ENCODE measurements around the gene TOR4A.
"Not testable (repeated sequence)": the region's sequence is repeated elsewhere in the genome, so short reads cannot be mapped to it uniquely, and the experiment has no call there.

TOR4A gene

GRCh38 chr9:137237759-137238726 lies 39.5 kb upstream of the TOR4A start:
- no peak for DNase-seq (ENCODE audit: extremely low read depth in 1 of 2, low read depth in 1 of 2)

GRCh38 chr9:137239541-137240200 lies 37.9 kb upstream of the TOR4A start:
- DNase-seq (ENCODE audit: extremely low read depth in 1 of 2, low read depth in 1 of 2) = not testable (repeated sequence)

GRCh38 chr9:137240318-137240840 lies 37.1 kb upstream of the TOR4A start:
- DNase-seq (ENCODE audit: extremely low read depth in 1 of 2, low read depth in 1 of 2) = peak; percentile 21 to 45

GRCh38 chr9:137240841-137241489 lies 36.6 kb upstream of the TOR4A start, which contains the start of gene TUBB4B:
Gene TUBB4B, plus strand, starts transcription at chr9:137241287. Its CDS starts 74 bp downstream, at chr9:137241361.
- DNase-seq (ENCODE audit: extremely low read depth in 1 of 2, low read depth in 1 of 2) = peak; percentile 92 to 97

- peak; percentile 48 to 56 for DNase-seq (ENCODE audit: extremely low read depth in 1 of 2, low read depth in 1 of 2)
These were observed 35.8 kb upstream of the TOR4A start for GRCh38 chr9:137241490-137242268.

- DNase-seq (ENCODE audit: extremely low read depth in 1 of 2, low read depth in 1 of 2) = no peak
These were observed 35.0 kb upstream of the TOR4A start for GRCh38 chr9:137242269-137243203.

- not testable (repeated sequence) for DNase-seq (ENCODE audit: extremely low read depth in 1 of 2, low read depth in 1 of 2)
These were observed 34.3 kb upstream of the TOR4A start for GRCh38 chr9:137243266-137243625.

GRCh38 chr9:137243626-137244485 lies 33.7 kb upstream of the TOR4A start:
- no peak for DNase-seq (ENCODE audit: extremely low read depth in 1 of 2, low read depth in 1 of 2)

- DNase-seq (ENCODE audit: extremely low read depth in 1 of 2, low read depth in 1 of 2) = no peak
These were observed 32.8 kb upstream of the TOR4A start for GRCh38 chr9:137244486-137245449.

GRCh38 chr9:137245450-137246421 lies 31.8 kb upstream of the TOR4A start:
- no peak for DNase-seq (ENCODE audit: extremely low read depth in 1 of 2, low read depth in 1 of 2)

GRCh38 chr9:137247135-137247915 lies 30.2 kb upstream of the TOR4A start:
- no peak for DNase-seq (ENCODE audit: extremely low read depth in 1 of 2, low read depth in 1 of 2)

GRCh38 chr9:137247916-137248175 lies 29.7 kb upstream of the TOR4A start:
- no peak for DNase-seq (ENCODE audit: extremely low read depth in 1 of 2, low read depth in 1 of 2)

- no peak for DNase-seq (ENCODE audit: extremely low read depth in 1 of 2, low read depth in 1 of 2)
These were observed 27.0 kb upstream of the TOR4A start for GRCh38 chr9:137250329-137251193.

- DNase-seq (ENCODE audit: extremely low read depth in 1 of 2, low read depth in 1 of 2) = no peak
These were observed 26.4 kb upstream of the TOR4A start, which contains the start of gene STPG3 for GRCh38 chr9:137251194-137251461. Gene STPG3, plus strand, starts transcription at chr9:137251286. Its CDS starts 1 bp downstream, at chr9:137251287.
